T-cell (primary cell): ENCODE measurements around the gene ZNF365. TPM values are rescaled to one million over a fixed set of nuclear protein-coding genes. Genes with fewer than 3 reads are reported as not detected.

ENCODE experiments used
- ATAC-seq, 4 experiments: fragments of 200-7000 bp in 3 of 4; fragments of 150-1000 bp in 1 of 4; cut with Tn5 transposase; replicated peaks in 1 of 4; 1 replicate in 3 of 4; 2 replicates in 1 of 4; pipeline ENCODE4 v1.10.0; 2021; ENCODE audit warnings: moderate library complexity in 3 of 4, mild to moderate bottlenecking in 2 of 4, moderate number of reproducible peaks in 1 of 4
- CTCF ChIA-PET, 2 donors: fragments of 300-600 bp; sonication (Branson Sonifier 250); formaldehyde crosslinking; loops; one replicate each; lab custom pipeline; 2022; ENCODE audit warnings: antibody characterized with exemption in 2 of 2; lab: Charles Lee
- POLR2A ChIA-PET, 2 donors: fragments of 300-600 bp; sonication (Branson Sonifier 250); formaldehyde crosslinking; loops; one replicate each; lab custom pipeline; 2022; ENCODE audit warnings: antibody characterized with exemption in 2 of 2; lab: Charles Lee
- DNase-seq, 35 experiments: peaks; one replicate each; pipeline versions ENCODE4 v3.0.0 to v3.0.0-alpha.2; 2013 to 2023
- H3K27ac ChIP-seq: one replicate; pipeline ENCODE4 v1.5.1; 2013; ENCODE audit warnings: low read length
- H3K27me3 ChIP-seq, 2 experiments: replicated peaks in 1 of 2; 1 replicate in 1 of 2; 2 replicates in 1 of 2; pipeline versions ENCODE4 v1.6.1 to v1.7.0; 2013; ENCODE audit warnings: low read length in 1 of 2, mixed read lengths in 1 of 2; ENCODE audit not compliant: control insufficient read depth in 2 of 2, insufficient read depth in 2 of 2; ENCODE audit errors: extremely low read depth in 1 of 2
- H3K36me3 ChIP-seq, 2 donors: 1 replicate in 1 of 2; 2 replicates in 1 of 2; pipeline versions ENCODE4 v1.6.1 to v1.7.0; 2013; ENCODE audit warnings: low read length in 1 of 2; ENCODE audit not compliant: control insufficient read depth in 2 of 2, insufficient read depth in 1 of 2; ENCODE audit errors: extremely low read depth in 1 of 2
- H3K4me1 ChIP-seq, 2 experiments: 1 replicate in 1 of 2; 2 replicates in 1 of 2; pipeline versions ENCODE4 v1.6.1 to v1.7.0; 2013; ENCODE audit warnings: low read length in 2 of 2, mixed read lengths in 1 of 2; ENCODE audit not compliant: insufficient read depth in 2 of 2, control insufficient read depth in 1 of 2; ENCODE audit errors: extremely low read depth in 1 of 2
- H3K4me3 ChIP-seq, 2 donors: 1 replicate in 1 of 2; 2 replicates in 1 of 2; pipeline versions ENCODE4 v1.5.1 to v1.7.0; 2013; ENCODE audit warnings: mild to moderate bottlenecking in 2 of 2, low read length in 1 of 2, moderate library complexity in 1 of 2; ENCODE audit not compliant: control insufficient read depth in 1 of 2; ENCODE audit errors: extremely low read depth in 1 of 2
- H3K9me3 ChIP-seq: 2 replicates; pipeline ENCODE4 v1.7.0; 2013
- H3K27ac Mint-ChIP-seq, 2 donors: one replicate each; pipeline ENCODE4 v1.8.0; 2020 to 2021; ENCODE audit warnings: mild to moderate bottlenecking in 2 of 2, mixed read lengths in 2 of 2
- H3K27me3 Mint-ChIP-seq, 2 donors: one replicate each; pipeline ENCODE4 v1.8.0; 2021 to 2022; ENCODE audit warnings: mixed read lengths in 2 of 2
- H3K36me3 Mint-ChIP-seq: one replicate; pipeline ENCODE4 v1.8.0; 2021; ENCODE audit warnings: mixed read lengths
- H3K4me1 Mint-ChIP-seq, 3 donors: one replicate each; pipeline ENCODE4 v1.8.0; 2020 to 2022; ENCODE audit warnings: mixed read lengths in 3 of 3, mild to moderate bottlenecking in 1 of 3
- H3K4me3 Mint-ChIP-seq, 3 donors: one replicate each; pipeline ENCODE4 v1.8.0; 2020 to 2022; ENCODE audit warnings: mild to moderate bottlenecking in 3 of 3, mixed read lengths in 3 of 3, moderate library complexity in 3 of 3
- H3K9me3 Mint-ChIP-seq, 3 donors: one replicate each; pipeline ENCODE4 v1.8.0; 2020 to 2022; ENCODE audit warnings: mixed read lengths in 3 of 3
- WGBS: methylation state at CpG from one replicate; pipeline ENCODE4 v1.1.5; 2013; ENCODE audit warnings: missing lambda C conversion rate; ENCODE audit not compliant: insufficient coverage; 5-methylcytosine and 5-hydroxymethylcytosine counted together
- total RNA-seq, 35 experiments: library from RNA in 6 of 35; stranded (reverse) in 6 of 35; fragments of 120-200 nt in 1 of 35; gene quantifications; one replicate each; pipeline versions ENCODE4 v1.2.1 to v1.2.4 and lab custom pipeline; 2013 to 2026

The ZNF365 gene
- total RNA-seq, 5 donors from 2014 or later (not counting 1 experiment from before 2014, with no cell fraction given), result 2.0 to 7.9 (median 2.3) TPM

- peak overlapping the region; percentile 44 to 59 for H3K27ac Mint-ChIP-seq
- no peak overlapping the region for H3K4me3 Mint-ChIP-seq
Observed at GRCh38 chr10:62379394-62379793, 5.2 kb downstream of the ZNF365 start.

GRCh38 chr10:62380016-62380415, 5.8 kb downstream of the ZNF365 start:
- peak overlapping the region in 1 of 2 donors; percentile 44 for H3K27ac Mint-ChIP-seq
- H3K9me3 Mint-ChIP-seq, result no peaks in the 10 kb centered on the region
- ChIA-PET CTCF (no interaction called here), POLR2A (interaction anchor here in 1 of 2 donors (0.6 kb wide), 1 partner anchor 39 kb away, joined by 3 read pairs; no protein-coding TSS in a partner anchor)
- H3K36me3 Mint-ChIP-seq, result no peaks in the 10 kb centered on the region
- H3K9me3 ChIP-seq, result no peaks in the 10 kb centered on the region
- H3K27me3 ChIP-seq, result no peaks in the 10 kb centered on the region
- DNase-seq (no peak), ATAC-seq (no peak)
- H3K27me3 Mint-ChIP-seq, result peaks cover under 1 to 5% of the 10 kb centered on the region in 2 donors
- H3K4me1 Mint-ChIP-seq, result peaks cover under 1 to 65% (median 27%) of the 10 kb centered on the region in 3 donors
- no peak overlapping the region for H3K4me3 Mint-ChIP-seq
- H3K27ac ChIP-seq, result no peak overlapping the region
- WGBS, result no CpG with 5 or more reads among the region's 1 CpG
- peaks cover 0 to 3% of the 10 kb centered on the region in 2 experiments for H3K4me1 ChIP-seq
- no peak overlapping the region for H3K4me3 ChIP-seq
- no peaks in the 10 kb centered on the region for H3K36me3 ChIP-seq

More at GRCh38 chr10:62379394-62379793, 5.2 kb downstream of the ZNF365 start:
- H3K4me3 ChIP-seq, result no peak overlapping the region
- H3K36me3 Mint-ChIP-seq, result no peaks in the 10 kb centered on the region
- peaks cover 0 to 5% of the 10 kb centered on the region in 2 experiments for H3K27me3 ChIP-seq
- POLR2A ChIA-PET, result no interaction called here
- H3K27me3 Mint-ChIP-seq, result peaks cover 4 to 9% of the 10 kb centered on the region in 2 donors
- H3K36me3 ChIP-seq, result no peaks in the 10 kb centered on the region
- ATAC-seq (no peak), DNase-seq (no peak)
- peaks cover 4 to 64% (median 25%) of the 10 kb centered on the region in 3 donors for H3K4me1 Mint-ChIP-seq
- H3K9me3 ChIP-seq, result no peaks in the 10 kb centered on the region
- 100% methylated on average over 1 of the region's 4 CpGs for WGBS
- no peaks in the 10 kb centered on the region for H3K9me3 Mint-ChIP-seq
- H3K4me1 ChIP-seq, result peaks cover 0 to 9% of the 10 kb centered on the region in 2 experiments
- no peak overlapping the region for H3K27ac ChIP-seq
- CTCF ChIA-PET, result interaction anchor here in 1 of 2 donors (0.7 kb wide), 1 partner anchor 1397 kb away, joined by 8 read pairs; no protein-coding TSS in a partner anchor

GRCh38 chr10:62381385-62382102, 7.4 kb downstream of the ZNF365 start:
- WGBS, result 100% methylated on average over 3 of the region's 6 CpGs
- Histone ChIP-seq H3K27ac (no peak overlapping the region), H3K27me3 (no peaks in the 10 kb centered on the region), H3K4me3 (no peak overlapping the region), H3K9me3 (no peaks in the 10 kb centered on the region), H3K4me1 (peaks cover 0 to 3% of the 10 kb centered on the region in 2 experiments), H3K36me3 (no peaks in the 10 kb centered on the region)
- no peak for ATAC-seq
- ChIA-PET CTCF (no interaction called here), POLR2A (no interaction called here)
- no peaks in the 10 kb centered on the region for H3K36me3 Mint-ChIP-seq
- DNase-seq, result no peak
- no peaks in the 10 kb centered on the region for H3K27me3 Mint-ChIP-seq
- H3K4me3 Mint-ChIP-seq, result no peak overlapping the region
- H3K9me3 Mint-ChIP-seq, result no peaks in the 10 kb centered on the region
- peaks cover 0 to 62% (median 27%) of the 10 kb centered on the region in 3 donors for H3K4me1 Mint-ChIP-seq
- H3K27ac Mint-ChIP-seq, result peak overlapping the region in 1 of 2 donors; percentile 30

- Mint-ChIP-seq H3K27me3 (peaks cover under 1 to 2% of the 10 kb centered on the region in 2 donors), H3K36me3 (no peaks in the 10 kb centered on the region), H3K27ac (peak overlapping the region in 1 of 2 donors; percentile 60), H3K9me3 (no peaks in the 10 kb centered on the region), H3K4me1 (peaks cover 0 to 67% (median 27%) of the 10 kb centered on the region in 3 donors), H3K4me3 (no peak overlapping the region)
- CTCF ChIA-PET, result no interaction called here
- POLR2A ChIA-PET, result no interaction called here
- no peak overlapping the region for H3K27ac ChIP-seq
- peaks cover 0 to 3% of the 10 kb centered on the region in 2 experiments for H3K4me1 ChIP-seq
- DNase-seq (no peak), ATAC-seq (no peak)
- no peak overlapping the region for H3K4me3 ChIP-seq
- H3K9me3 ChIP-seq, result no peaks in the 10 kb centered on the region
- no peaks in the 10 kb centered on the region for H3K36me3 ChIP-seq
- H3K27me3 ChIP-seq, result no peaks in the 10 kb centered on the region
- 100% methylated on average over 1 of the region's 4 CpGs for WGBS
Observed at GRCh38 chr10:62382831-62383230, 8.7 kb downstream of the ZNF365 start.

- no peaks in the 10 kb centered on the region for H3K36me3 Mint-ChIP-seq
- ChIA-PET POLR2A (interaction anchor here in 1 of 2 donors (0.7 kb wide), 1 partner anchor 26 kb away, joined by 6 read pairs; no protein-coding TSS in a partner anchor), CTCF (interaction anchor here in 1 of 2 donors (0.7 to 1.0 kb wide), 3 partner anchors 11 to 1593 kb away, joined by 3 to 5 read pairs (median 3); no protein-coding TSS in a partner anchor)
- H3K36me3 ChIP-seq, result no peaks in the 10 kb centered on the region
- DNase-seq (peak in 28 of 35 experiments; percentile 11 to 79 (median 39)), ATAC-seq (peak; percentile 92 to 99 (median 96))
- H3K27me3 Mint-ChIP-seq, result peaks cover 3 to 7% of the 10 kb centered on the region in 2 donors
- H3K4me3 Mint-ChIP-seq, result peak overlapping the region in 1 of 3 donors; percentile 26
- H3K27ac ChIP-seq, result peak overlapping the region; percentile 55
- no CpG with 5 or more reads among the region's 5 CpGs for WGBS
- H3K27ac Mint-ChIP-seq, result peak overlapping the region; percentile 58 to 74
- peaks cover 0 to 3% of the 10 kb centered on the region in 2 experiments for H3K4me1 ChIP-seq
- no peaks in the 10 kb centered on the region for H3K27me3 ChIP-seq
- H3K9me3 Mint-ChIP-seq, result no peaks in the 10 kb centered on the region
- H3K4me3 ChIP-seq, result no peak overlapping the region
- H3K4me1 Mint-ChIP-seq, result peaks cover 0 to 68% (median 27%) of the 10 kb centered on the region in 3 donors
- H3K9me3 ChIP-seq, result no peaks in the 10 kb centered on the region
Observed at GRCh38 chr10:62384057-62384446, 9.9 kb downstream of the ZNF365 start.

- Histone ChIP-seq H3K9me3 (no peaks in the 10 kb centered on the region), H3K27ac (peak overlapping the region; percentile 55), H3K27me3 (no peaks in the 10 kb centered on the region), H3K36me3 (no peaks in the 10 kb centered on the region), H3K4me1 (peaks cover 0 to 3% of the 10 kb centered on the region in 2 experiments), H3K4me3 (no peak overlapping the region)
- ATAC-seq (peak in 1 of 4 experiments; percentile 18), DNase-seq (peak in 1 of 35 experiments; percentile 20)
- H3K4me3 Mint-ChIP-seq, result peak overlapping the region in 1 of 3 donors; percentile 26
- no peaks in the 10 kb centered on the region for H3K36me3 Mint-ChIP-seq
- no CpG with 5 or more reads among the region's 4 CpGs for WGBS
- CTCF ChIA-PET, result interaction anchor here in 1 of 2 donors (0.7 to 1.0 kb wide), 3 partner anchors 12 to 1594 kb away, joined by 3 to 5 read pairs (median 3); no protein-coding TSS in a partner anchor
- H3K27me3 Mint-ChIP-seq, result peaks cover 3 to 7% of the 10 kb centered on the region in 2 donors
- POLR2A ChIA-PET, result no interaction called here
- peak overlapping the region; percentile 14 to 74 for H3K27ac Mint-ChIP-seq
- H3K4me1 Mint-ChIP-seq, result peaks cover 0 to 67% (median 27%) of the 10 kb centered on the region in 3 donors
- H3K9me3 Mint-ChIP-seq, result no peaks in the 10 kb centered on the region
Observed at GRCh38 chr10:62384447-62385081, 10.4 kb downstream of the ZNF365 start.
